SK-N-DZ (cell line): ENCODE results near the gene OR2A14.
"Not testable (repeated sequence)": the region's sequence is repeated elsewhere in the genome, so short reads cannot be mapped to it uniquely, and the experiment has no call there.

ENCODE experiments used
- DNase-seq: peaks from one replicate; pipeline ENCODE4 v3.0.0-alpha.2; 2015; ENCODE audit warnings: low spot score
- small RNA-seq, 2 experiments: library from RNA; depleted of rRNA; stranded (forward); fragments of <200 nt; gene quantifications; one replicate each; pipeline ENCODE3, GENCODE V24; 2014

Gene OR2A14

DNA sequence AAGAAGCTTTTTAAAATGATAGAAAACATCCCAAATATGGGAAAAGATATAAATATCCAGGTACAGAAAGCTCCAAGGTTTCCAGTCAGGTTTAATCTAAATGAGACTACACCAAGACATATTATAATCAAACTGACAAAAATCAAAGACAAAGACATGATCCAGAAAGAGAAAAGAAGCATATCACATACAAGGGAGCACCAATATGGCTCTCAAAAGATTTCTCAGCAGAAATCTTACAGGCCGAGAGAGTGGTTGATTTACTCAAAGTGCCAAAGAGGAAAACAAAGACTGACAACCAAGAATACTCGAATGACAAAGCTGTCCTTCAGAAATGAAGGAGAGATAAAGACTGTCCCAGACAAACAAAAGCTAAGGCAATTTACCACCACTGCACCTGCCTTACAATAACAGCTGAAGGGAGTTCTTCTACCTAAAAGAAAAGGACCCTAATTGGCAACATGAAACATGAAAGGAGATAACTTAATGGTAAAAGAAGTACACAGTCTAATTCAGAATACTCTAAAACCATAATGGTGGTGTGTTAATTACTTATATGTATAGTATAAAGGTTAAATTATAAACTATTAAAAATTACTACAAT, 25.4 kb downstream of the OR2A14 start:
- no peak for DNase-seq

DNA sequence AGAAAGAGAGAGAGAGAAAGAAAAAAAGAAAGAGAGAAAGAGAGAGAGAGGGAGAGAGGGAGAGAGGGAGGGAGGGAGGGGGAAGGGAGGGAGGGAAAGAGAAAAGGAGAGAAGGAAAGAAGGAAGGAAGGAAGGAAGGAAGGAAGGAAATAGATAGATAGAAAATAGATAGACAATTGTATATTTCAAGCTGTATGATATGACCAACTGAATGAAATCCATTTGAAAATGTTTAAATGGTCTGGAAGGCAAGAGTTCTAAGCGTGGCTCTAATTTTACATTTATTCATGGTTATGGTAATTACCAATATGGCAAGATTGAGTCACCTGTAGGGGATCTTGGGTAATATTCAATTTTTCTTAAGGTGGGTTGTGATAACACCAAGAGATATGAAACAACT, 35.9 kb downstream of the OR2A14 start:
- DNase-seq = no peak

DNA sequence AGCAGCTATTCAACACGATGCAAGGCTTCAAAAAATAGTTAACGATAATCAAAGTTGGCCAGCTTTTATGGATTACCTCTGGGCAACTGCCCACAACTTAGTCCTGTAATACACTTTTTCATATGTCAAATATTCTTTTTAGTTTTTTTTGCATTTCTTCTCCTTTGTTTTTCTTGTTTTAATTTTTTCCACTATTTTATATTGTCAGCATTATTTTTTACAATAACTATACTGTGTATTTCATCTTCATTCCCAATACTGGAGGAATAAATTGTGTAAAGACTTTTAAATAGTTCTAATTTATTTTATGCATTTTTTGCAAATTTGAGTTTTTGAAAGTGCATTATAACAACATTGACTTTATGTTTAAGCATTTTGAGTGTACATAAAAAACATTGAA, 41.8 kb downstream of the OR2A14 start:
- DNase-seq = no peak

DNA sequence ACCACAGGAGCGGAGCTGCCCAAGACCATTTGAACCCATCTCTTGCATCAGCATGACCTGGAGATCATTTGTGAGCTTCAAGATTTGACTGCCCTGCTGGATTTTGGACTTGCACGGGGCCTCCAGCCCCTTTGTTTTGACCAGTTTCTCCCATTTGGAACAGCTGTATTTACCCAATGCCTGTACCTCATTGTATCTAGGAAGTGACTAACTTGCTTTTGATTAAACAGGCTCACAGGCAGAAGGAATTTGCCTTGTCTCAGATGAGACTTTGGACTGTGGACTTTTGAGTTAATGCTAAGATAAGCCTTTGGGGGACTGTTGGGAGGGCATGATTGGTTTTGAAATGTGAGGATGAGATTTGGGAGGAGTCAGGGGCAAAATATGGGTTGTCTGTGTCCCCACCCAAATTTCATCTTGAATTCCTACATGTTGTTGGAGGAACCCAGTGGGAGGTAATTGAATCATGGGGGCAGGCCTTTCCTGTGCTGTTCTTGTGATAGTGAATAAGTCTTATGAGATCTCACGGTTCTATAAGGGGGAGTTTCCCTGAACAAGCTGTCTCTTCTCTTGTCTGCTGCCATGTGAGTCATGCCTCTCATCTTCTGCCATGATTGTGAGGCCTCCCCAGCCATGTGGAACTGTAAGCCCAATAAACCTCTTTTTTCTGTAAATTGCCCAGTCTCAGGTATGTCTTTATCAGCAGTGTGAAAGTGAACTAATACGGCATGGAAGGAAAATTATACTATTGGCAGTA, 48.8 kb downstream of the OR2A14 start:
- not testable (repeated sequence) for DNase-seq

DNA sequence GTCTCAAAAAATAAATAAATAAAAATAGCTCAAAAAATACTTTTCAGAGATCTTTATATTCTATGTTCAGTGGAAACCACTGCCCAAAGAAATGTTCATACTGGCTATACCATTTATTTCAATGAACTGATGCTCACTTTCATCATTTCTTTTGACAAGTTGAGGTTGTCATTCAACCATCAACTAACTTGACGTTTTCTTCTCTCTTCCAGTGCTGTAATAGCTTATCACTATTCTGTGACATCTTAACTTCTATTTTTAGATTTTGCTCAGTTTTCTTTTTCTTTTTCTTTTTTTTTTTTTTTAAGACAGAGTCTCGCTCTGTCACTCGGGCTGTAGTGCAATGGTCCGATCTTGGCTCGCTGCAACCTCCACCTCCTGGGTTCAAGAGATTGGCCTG, 51.6 kb downstream of the OR2A14 start:
- no peak for DNase-seq

DNA sequence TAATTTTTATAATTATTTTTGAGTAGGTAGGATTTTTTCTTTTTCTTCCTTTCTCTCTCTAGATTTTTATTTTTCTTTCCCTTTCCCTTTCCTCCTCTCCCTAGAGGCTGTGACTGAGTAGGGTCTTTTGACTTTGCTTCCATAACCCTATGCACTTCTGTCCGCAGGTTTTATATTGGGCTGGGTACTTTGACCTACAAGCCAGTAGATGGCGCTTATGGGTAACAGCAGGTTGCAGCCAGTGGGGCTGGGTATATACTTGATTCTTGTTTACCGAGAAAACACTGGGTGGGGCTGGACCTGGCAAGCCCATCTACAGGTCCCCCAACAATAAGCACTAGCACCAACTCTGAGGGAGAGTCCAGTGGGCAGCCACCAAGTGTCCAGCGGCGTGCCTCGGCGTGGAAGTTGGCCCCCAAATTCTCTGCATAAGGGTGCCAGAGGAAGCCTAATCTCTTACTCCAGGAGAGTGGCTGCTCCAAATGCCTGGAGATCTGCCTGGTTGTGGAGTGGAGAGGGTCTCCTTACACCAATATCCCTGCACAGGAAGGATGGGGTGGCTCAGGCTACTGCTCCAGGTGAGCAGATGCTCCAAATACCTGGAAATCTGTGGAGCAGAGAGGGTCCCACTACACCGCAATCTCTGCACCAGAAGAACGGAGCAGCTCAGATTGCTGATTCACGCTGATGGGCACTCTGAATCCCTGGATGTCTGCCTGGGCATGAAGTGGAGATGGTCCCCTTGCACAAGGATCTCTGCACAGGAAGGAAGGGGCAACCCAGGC, 55.6 kb downstream of the OR2A14 start:
- not testable (repeated sequence) for DNase-seq

DNA sequence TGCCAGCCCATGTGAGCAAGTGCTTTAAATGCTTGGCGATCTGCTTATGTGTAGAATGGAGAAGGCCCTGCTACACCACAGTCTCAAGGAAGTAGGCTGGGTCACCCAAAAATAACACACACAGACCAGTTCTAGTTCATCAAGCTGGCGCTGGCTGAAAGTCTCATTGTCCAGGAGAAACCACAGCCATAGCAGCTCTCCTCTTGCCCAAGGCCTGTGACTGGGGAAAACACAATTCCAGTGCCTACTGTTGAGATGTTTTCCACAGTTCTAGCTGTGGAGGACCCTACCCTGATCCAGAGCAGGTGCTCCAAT, 56.1 kb downstream of the OR2A14 start:
- DNase-seq = not testable (repeated sequence)

Small RNAs within 50 kb of the gene (small RNA-seq; reads per million reads assigned to genes)
- 0 reads per million in 2 experiments for gene OR2A41P
